ENCODE measurements around the gene KIAA1614.

Gene KIAA1614

GRCh38 chr1:180909005-180909414 is 3.7 kb upstream of the KIAA1614 start:
- no peak for TF ChIP-seq TAF1 (IDR thresholded peaks at IDR 0.05; ENCODE audit: borderline replicate concordance, insufficient read depth, low read length)
- TF ChIP-seq REST (IDR thresholded peaks at IDR 0.05; ENCODE audit: insufficient read depth in 1 of 2, low read depth in 2 of 2, low read length in 2 of 2), result no peak
- no peak for TF ChIP-seq POLR2AphosphoS5 (IDR thresholded peaks at IDR 0.05; ENCODE audit: low read depth, low read length)
- no peak for TF ChIP-seq SIN3A (IDR thresholded peaks at IDR 0.05; ENCODE audit: borderline replicate concordance, insufficient read depth, low read length)
- TF ChIP-seq FOXP2 (optimal IDR thresholded peaks at IDR 0.05; ENCODE audit: borderline replicate concordance, extremely low read depth, extremely low read length, insufficient read depth), result no peak

- TF ChIP-seq FOXP2 (optimal IDR thresholded peaks at IDR 0.05; ENCODE audit: borderline replicate concordance, extremely low read depth, extremely low read length, insufficient read depth) (no peak), TAF1 (IDR thresholded peaks at IDR 0.05; ENCODE audit: borderline replicate concordance, insufficient read depth, low read length) (no peak), REST (IDR thresholded peaks at IDR 0.05; ENCODE audit: insufficient read depth in 1 of 2, low read depth in 2 of 2, low read length in 2 of 2) (no peak), SIN3A (IDR thresholded peaks at IDR 0.05; ENCODE audit: borderline replicate concordance, insufficient read depth, low read length) (no peak), POLR2AphosphoS5 (IDR thresholded peaks at IDR 0.05; ENCODE audit: low read depth, low read length) (no peak)
These were observed 3.2 kb upstream of the KIAA1614 start for GRCh38 chr1:180909462-180909976.

- TF ChIP-seq FOXP2 (optimal IDR thresholded peaks at IDR 0.05; ENCODE audit: borderline replicate concordance, extremely low read depth, extremely low read length, insufficient read depth), result no peak
- TF ChIP-seq TAF1 (IDR thresholded peaks at IDR 0.05; ENCODE audit: borderline replicate concordance, insufficient read depth, low read length), result no peak
- no peak for TF ChIP-seq REST (IDR thresholded peaks at IDR 0.05; ENCODE audit: insufficient read depth in 1 of 2, low read depth in 2 of 2, low read length in 2 of 2)
These were observed 981 bp upstream of the KIAA1614 start for GRCh38 chr1:180911640-180912191.

DNA sequence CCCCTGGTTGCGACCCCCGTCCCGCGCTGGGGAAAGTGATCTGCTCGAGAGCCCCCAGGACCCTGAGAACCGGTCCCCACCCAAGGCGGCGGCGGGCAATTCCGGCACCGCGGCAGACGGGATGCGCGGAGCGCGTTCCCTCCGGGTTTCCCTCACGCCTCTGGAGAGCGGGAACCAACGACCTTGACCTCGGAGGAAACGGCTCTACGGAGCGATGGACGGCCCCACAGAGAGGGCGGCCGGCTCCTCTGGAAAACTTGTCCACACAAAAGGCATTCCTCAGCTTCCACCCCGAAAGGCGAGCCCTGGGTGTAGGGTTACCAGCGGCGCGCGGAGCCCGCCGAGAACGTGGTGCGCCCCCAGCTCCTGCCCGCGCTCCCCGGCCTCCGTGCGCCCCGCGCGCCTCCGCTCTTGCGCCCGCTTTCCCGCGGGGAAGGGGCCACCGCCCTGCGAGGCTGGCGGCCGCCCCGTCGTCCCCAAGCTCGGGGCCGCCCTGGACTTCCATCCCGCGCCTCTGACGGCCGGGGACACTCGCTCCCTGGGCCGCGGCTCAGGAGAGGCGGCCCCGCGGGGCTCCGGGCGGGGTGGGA is 391 bp upstream of the KIAA1614 start:
- TF ChIP-seq POLR2AphosphoS5 (IDR thresholded peaks at IDR 0.05; ENCODE audit: low read depth, low read length), result no peak
- TF ChIP-seq TAF1 (IDR thresholded peaks at IDR 0.05; ENCODE audit: borderline replicate concordance, insufficient read depth, low read length), result no peak
- TF ChIP-seq FOXP2 (optimal IDR thresholded peaks at IDR 0.05; ENCODE audit: borderline replicate concordance, extremely low read depth, extremely low read length, insufficient read depth), result no peak
- TF ChIP-seq SIN3A (IDR thresholded peaks at IDR 0.05; ENCODE audit: borderline replicate concordance, insufficient read depth, low read length), result no peak
- TF ChIP-seq REST (IDR thresholded peaks at IDR 0.05; ENCODE audit: insufficient read depth in 1 of 2, low read depth in 2 of 2, low read length in 2 of 2), result no peak

Data from PFSK-1 (cell line).